22Rv1 (cell line): Measurements from ENCODE around the gene HS2ST1.
"Not testable (repeated sequence)": the region's sequence is repeated elsewhere in the genome, so short reads cannot be mapped to it uniquely, and the experiment has no call there.

Source experiments
- H3K27ac ChIP-seq: fragments of 450-650 bp; 2 replicates; pipeline ENCODE4 v1.5.1; 2017
- ZFX ChIP-seq: fragments of 450-650 bp; IDR thresholded peaks from 2 replicates; pipeline ENCODE4 v1.6.1; 2017; ENCODE audit warnings: antibody characterized with exemption, borderline replicate concordance
- TF ChIP-seq, protein P1 (sequence below): fragments of 450-650 bp; IDR thresholded peaks from 2 replicates; pipeline ENCODE4 v1.5.1; 2017; ENCODE audit warnings: mild to moderate bottlenecking

HS2ST1 gene

GRCh38 chr1:87062687-87063086 lies 148.3 kb downstream of the HS2ST1 start:
- TF ChIP-seq, protein P1, sequence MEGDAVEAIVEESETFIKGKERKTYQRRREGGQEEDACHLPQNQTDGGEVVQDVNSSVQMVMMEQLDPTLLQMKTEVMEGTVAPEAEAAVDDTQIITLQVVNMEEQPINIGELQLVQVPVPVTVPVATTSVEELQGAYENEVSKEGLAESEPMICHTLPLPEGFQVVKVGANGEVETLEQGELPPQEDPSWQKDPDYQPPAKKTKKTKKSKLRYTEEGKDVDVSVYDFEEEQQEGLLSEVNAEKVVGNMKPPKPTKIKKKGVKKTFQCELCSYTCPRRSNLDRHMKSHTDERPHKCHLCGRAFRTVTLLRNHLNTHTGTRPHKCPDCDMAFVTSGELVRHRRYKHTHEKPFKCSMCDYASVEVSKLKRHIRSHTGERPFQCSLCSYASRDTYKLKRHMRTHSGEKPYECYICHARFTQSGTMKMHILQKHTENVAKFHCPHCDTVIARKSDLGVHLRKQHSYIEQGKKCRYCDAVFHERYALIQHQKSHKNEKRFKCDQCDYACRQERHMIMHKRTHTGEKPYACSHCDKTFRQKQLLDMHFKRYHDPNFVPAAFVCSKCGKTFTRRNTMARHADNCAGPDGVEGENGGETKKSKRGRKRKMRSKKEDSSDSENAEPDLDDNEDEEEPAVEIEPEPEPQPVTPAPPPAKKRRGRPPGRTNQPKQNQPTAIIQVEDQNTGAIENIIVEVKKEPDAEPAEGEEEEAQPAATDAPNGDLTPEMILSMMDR, result no peak
- TF ChIP-seq ZFX, result no peak

GRCh38 chr1:87064309-87064708 lies 149.9 kb downstream of the HS2ST1 start:
- H3K27ac ChIP-seq, result no peak overlapping the region
- TF ChIP-seq, protein P1, result no peak
- no peak for TF ChIP-seq ZFX

More at GRCh38 chr1:87062687-87063086, 148.3 kb downstream of the HS2ST1 start:
- H3K27ac ChIP-seq, result no peak overlapping the region

DNA sequence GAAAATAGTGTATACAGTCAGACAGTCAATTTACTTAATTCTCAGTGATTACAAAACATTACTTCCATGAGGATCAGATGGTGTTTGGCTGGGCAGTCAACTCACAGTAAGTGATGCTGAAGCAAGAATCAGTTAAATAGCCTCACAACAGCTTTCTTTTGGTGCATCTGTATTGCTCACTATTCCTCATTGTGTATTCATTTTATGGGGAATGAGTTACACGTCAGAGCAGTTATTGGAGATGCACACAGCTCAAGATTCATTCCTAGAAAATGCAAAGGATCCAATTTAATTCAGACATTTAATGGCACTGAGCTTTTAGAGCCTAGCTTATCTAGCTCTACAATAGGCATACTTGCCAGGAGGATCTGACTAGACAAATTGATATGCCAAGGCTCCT lies 150.6 kb downstream of the HS2ST1 start:
- no peak overlapping the region for H3K27ac ChIP-seq
- TF ChIP-seq, protein P1, result no peak
- no peak for TF ChIP-seq ZFX

DNA sequence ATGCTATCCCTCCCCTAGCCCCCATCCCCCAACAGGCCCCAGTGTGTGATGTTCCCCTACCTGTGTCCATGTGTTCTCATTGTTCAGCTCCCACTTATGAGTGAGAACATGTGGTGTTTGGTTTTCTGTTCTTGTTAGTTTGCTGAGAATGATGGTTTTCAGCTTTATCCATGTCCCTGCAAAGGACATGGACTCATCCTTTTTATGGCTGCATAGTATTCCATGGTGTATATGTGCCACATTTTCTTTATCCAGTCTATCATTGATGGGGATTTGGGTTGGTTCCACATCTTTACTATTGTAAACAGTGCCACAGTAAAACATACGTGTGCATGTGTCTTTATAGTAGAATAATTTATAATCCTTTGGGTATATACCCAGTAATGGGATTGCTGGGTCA lies 152.3 kb downstream of the HS2ST1 start:
- H3K27ac ChIP-seq, result not testable (repeated sequence)

DNA sequence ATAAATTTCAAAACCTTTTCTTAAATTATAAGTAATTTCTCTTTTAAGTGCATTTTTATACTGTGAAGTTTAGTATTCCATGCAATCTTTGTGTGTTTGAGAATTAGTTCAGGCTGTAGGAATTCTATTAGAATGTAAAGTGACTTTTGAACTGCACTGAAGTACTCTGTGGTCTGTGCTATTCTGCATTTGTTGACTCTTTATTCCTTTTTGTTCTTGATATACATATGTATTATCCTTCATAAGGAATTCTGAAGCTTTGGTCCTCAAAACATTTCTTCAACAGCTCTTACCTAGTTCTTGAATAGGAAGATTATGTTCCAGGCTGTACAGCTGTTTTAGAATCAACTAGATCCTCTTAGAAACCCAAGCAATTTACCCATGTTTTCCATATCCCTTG lies 158.0 kb downstream of the HS2ST1 start:
- TF ChIP-seq, protein P1, result no peak
- no peak for TF ChIP-seq ZFX
- H3K27ac ChIP-seq, result no peak overlapping the region

DNA sequence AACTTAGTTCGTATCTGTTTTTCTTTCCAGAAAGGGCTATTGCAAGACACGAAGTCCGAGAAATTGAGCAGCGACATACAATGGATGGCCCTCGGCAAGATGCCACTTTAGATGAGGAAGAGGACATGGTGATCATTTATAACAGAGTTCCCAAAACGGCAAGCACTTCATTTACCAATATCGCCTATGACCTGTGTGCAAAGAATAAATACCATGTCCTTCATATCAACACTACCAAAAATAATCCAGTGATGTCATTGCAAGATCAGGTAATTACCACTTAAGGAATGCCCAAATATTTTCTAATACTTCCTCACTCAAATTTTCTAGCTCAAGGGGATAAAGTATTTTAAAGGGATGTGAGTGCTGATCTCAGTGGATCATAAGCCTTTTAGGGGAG lies 158.5 kb downstream of the HS2ST1 start:
- TF ChIP-seq, protein P1, result no peak
- no peak for TF ChIP-seq ZFX
- H3K27ac ChIP-seq, result no peak overlapping the region

- TF ChIP-seq, protein P1, result no peak
- no peak for TF ChIP-seq ZFX
- no peak overlapping the region for H3K27ac ChIP-seq
These were observed 159.8 kb downstream of the HS2ST1 start for GRCh38 chr1:87074001-87074795.
